H1 (cell line): ENCODE data around the gene RHOC. TPM values are rescaled to one million over a fixed set of nuclear protein-coding genes. Genes with fewer than 3 reads are reported as not detected.

ENCODE experiments used
- KDM4A ChIP-seq: IDR thresholded peaks from one replicate; pipeline ENCODE4 v1.7.1; 2012; ENCODE audit warnings: low read depth, mild to moderate bottlenecking, moderate library complexity, low read length, inconsistent platforms; ENCODE audit not compliant: severe bottlenecking
- NRF1 ChIP-seq: IDR thresholded peaks from 2 replicates; pipeline ENCODE4 v1.6.1; 2011; ENCODE audit warnings: mild to moderate bottlenecking, low read depth, low read length, improper control_type of control experiment
- POU5F1 ChIP-seq: IDR thresholded peaks from 2 replicates; pipeline ENCODE4 v1.6.1; 2011; ENCODE audit warnings: low read depth, mild to moderate bottlenecking, low read length, moderate library complexity
- SUZ12 ChIP-seq: fragments of 200-600 bp; sonication (generic); IDR thresholded peaks from 2 replicates; pipeline ENCODE4 v1.6.1; 2012; ENCODE audit warnings: mild to moderate bottlenecking, inconsistent platforms, low read length, moderate library complexity, mixed read lengths
- ZNF274 ChIP-seq: IDR thresholded peaks from 2 replicates; pipeline ENCODE4 v1.7.0; 2012; ENCODE audit warnings: low read length, borderline replicate concordance; ENCODE audit errors: extremely low read depth
- polyA plus RNA-seq, 7 experiments: library from polyadenylated mRNA; depleted of rRNA in 3 of 7; stranded (reverse) in 5 of 7; unstranded in 2 of 7; fragments of >200 nt in 5 of 7; fragments of 200-250 nt in 2 of 7; gene quantifications; 1 replicate in 5 of 7; 2 replicates in 1 of 7; 4 replicates in 1 of 7; pipeline versions ENCODE4 v1.2.1 to v1.2.3, GENCODE V29; 2011 to 2013; ENCODE audit warnings: missing spikeins in 2 of 7, mixed read lengths in 2 of 7
- total RNA-seq: library from RNA; stranded (reverse); fragmentation: NEBNext Ultra II Directional; extraction: Animal tissue kit (Norgen Biotek cat#: 25700); gene quantifications from 2 replicates; pipeline ENCODE4 v1.2.1, GENCODE V29; 2021
- TF ChIP-seq, protein P1 (sequence below): fragments of 300-600 bp; sonication (generic); IDR thresholded peaks from 2 replicates; pipeline ENCODE4 v1.7.1; 2012; ENCODE audit warnings: low read length, moderate library complexity, mild to moderate bottlenecking, inconsistent platforms; ENCODE audit not compliant: insufficient replicate concordance

RHOC gene
- total and polyA plus RNA-seq, 2 of the 8 experiments (the other 6 are each of a cell fraction or from before 2014, with no cell fraction given), result 53.6 to 97.5 TPM

DNA sequence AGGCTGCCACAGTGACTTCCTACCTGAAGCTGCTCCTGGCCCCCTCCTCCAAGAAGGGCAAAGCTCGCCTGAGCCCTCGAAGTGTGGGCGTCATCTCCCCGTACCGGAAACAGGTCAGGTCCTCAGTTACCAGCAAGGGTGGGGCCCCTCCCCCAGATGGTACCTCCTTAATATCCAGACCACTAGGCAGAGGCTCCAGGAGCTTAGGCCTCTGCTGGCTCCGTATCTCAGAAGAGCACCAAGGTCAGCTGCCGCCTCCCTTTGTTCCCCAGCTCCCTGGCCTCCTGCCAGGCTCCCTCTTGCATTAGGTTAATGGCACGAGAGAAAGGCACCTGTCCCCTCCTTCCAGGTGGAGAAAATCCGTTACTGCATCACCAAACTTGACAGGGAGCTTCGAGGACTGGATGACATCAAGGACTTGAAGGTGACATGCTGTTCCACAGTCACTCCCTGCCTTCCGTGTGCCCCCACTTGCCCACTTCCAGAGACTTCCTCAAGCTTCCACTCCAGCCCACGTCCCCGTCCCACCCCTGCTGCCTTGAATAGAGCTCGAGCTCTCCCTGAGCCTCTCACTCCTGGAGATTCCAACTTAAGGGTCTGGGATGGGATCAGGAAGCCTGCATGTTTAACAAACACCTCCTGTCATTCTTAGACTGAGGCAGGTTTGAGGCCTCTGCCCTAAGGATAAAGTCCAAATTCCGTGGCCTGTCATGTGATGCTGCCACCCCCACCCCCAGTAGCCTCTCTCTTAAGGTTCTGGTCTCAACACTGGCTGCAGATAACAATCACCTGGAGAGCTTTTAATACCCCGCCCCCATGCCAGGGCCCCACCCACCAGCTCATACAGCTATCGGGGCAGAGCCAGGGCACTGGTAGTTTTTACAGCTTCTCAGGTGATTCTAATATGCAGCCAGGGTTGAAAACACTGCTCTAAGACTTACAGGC lies 8.3 kb downstream of the RHOC start (continued):
- TF ChIP-seq, protein P1, sequence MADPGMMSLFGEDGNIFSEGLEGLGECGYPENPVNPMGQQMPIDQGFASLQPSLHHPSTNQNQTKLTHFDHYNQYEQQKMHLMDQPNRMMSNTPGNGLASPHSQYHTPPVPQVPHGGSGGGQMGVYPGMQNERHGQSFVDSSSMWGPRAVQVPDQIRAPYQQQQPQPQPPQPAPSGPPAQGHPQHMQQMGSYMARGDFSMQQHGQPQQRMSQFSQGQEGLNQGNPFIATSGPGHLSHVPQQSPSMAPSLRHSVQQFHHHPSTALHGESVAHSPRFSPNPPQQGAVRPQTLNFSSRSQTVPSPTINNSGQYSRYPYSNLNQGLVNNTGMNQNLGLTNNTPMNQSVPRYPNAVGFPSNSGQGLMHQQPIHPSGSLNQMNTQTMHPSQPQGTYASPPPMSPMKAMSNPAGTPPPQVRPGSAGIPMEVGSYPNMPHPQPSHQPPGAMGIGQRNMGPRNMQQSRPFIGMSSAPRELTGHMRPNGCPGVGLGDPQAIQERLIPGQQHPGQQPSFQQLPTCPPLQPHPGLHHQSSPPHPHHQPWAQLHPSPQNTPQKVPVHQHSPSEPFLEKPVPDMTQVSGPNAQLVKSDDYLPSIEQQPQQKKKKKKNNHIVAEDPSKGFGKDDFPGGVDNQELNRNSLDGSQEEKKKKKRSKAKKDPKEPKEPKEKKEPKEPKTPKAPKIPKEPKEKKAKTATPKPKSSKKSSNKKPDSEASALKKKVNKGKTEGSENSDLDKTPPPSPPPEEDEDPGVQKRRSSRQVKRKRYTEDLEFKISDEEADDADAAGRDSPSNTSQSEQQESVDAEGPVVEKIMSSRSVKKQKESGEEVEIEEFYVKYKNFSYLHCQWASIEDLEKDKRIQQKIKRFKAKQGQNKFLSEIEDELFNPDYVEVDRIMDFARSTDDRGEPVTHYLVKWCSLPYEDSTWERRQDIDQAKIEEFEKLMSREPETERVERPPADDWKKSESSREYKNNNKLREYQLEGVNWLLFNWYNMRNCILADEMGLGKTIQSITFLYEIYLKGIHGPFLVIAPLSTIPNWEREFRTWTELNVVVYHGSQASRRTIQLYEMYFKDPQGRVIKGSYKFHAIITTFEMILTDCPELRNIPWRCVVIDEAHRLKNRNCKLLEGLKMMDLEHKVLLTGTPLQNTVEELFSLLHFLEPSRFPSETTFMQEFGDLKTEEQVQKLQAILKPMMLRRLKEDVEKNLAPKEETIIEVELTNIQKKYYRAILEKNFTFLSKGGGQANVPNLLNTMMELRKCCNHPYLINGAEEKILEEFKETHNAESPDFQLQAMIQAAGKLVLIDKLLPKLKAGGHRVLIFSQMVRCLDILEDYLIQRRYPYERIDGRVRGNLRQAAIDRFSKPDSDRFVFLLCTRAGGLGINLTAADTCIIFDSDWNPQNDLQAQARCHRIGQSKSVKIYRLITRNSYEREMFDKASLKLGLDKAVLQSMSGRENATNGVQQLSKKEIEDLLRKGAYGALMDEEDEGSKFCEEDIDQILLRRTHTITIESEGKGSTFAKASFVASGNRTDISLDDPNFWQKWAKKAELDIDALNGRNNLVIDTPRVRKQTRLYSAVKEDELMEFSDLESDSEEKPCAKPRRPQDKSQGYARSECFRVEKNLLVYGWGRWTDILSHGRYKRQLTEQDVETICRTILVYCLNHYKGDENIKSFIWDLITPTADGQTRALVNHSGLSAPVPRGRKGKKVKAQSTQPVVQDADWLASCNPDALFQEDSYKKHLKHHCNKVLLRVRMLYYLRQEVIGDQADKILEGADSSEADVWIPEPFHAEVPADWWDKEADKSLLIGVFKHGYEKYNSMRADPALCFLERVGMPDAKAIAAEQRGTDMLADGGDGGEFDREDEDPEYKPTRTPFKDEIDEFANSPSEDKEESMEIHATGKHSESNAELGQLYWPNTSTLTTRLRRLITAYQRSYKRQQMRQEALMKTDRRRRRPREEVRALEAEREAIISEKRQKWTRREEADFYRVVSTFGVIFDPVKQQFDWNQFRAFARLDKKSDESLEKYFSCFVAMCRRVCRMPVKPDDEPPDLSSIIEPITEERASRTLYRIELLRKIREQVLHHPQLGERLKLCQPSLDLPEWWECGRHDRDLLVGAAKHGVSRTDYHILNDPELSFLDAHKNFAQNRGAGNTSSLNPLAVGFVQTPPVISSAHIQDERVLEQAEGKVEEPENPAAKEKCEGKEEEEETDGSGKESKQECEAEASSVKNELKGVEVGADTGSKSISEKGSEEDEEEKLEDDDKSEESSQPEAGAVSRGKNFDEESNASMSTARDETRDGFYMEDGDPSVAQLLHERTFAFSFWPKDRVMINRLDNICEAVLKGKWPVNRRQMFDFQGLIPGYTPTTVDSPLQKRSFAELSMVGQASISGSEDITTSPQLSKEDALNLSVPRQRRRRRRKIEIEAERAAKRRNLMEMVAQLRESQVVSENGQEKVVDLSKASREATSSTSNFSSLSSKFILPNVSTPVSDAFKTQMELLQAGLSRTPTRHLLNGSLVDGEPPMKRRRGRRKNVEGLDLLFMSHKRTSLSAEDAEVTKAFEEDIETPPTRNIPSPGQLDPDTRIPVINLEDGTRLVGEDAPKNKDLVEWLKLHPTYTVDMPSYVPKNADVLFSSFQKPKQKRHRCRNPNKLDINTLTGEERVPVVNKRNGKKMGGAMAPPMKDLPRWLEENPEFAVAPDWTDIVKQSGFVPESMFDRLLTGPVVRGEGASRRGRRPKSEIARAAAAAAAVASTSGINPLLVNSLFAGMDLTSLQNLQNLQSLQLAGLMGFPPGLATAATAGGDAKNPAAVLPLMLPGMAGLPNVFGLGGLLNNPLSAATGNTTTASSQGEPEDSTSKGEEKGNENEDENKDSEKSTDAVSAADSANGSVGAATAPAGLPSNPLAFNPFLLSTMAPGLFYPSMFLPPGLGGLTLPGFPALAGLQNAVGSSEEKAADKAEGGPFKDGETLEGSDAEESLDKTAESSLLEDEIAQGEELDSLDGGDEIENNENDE, result no peak
- TF ChIP-seq POU5F1, result no peak
- no peak for TF ChIP-seq NRF1
- TF ChIP-seq SUZ12, result no peak
- no peak for TF ChIP-seq KDM4A
- no peak for TF ChIP-seq ZNF274
